ENCODE results near the gene CEBPG. TPM values are rescaled to one million over a fixed set of nuclear protein-coding genes. Genes with fewer than 3 reads are reported as not detected.

The CEBPG gene
- total RNA-seq, 1 experiment from 2014 or later: 41.5 TPM

DNA sequence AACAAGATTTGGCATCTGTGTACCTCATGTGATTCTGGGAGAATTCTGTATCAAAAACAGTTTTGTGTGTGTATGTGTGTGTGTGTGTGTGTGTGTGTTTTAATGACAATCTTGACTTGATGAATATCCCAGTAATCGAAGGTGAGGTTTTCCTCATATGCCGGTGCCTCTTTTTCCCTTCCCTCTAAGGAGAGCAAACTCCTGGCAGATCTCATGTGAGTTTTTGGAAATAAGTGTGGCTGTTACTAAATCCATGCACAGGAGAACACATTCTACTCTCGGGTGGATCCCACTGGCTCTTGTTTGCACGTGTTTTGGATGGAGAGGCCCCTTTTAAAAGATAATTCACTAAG, 29.0 kb upstream of the CEBPG start:
- no peaks in the 10 kb centered on the region for H3K4me1 ChIP-seq (ENCODE audit: control insufficient read depth, insufficient read depth, low read length)
- H3K27me3 ChIP-seq (ENCODE audit: control insufficient read depth, insufficient read depth, low read length): peaks cover 31% of the 10 kb centered on the region; the same call in 1 of the 2 replicates
- POLR2A ChIA-PET: no interaction called here
- ATAC-seq (no peak), DNase-seq (ENCODE audit: low read depth, low spot score) (no peak)
- H3K4me3 ChIP-seq (ENCODE audit: low read depth in 2 of 2, low read length in 2 of 2): no peak overlapping the region
- TF ChIP-seq, protein P1, sequence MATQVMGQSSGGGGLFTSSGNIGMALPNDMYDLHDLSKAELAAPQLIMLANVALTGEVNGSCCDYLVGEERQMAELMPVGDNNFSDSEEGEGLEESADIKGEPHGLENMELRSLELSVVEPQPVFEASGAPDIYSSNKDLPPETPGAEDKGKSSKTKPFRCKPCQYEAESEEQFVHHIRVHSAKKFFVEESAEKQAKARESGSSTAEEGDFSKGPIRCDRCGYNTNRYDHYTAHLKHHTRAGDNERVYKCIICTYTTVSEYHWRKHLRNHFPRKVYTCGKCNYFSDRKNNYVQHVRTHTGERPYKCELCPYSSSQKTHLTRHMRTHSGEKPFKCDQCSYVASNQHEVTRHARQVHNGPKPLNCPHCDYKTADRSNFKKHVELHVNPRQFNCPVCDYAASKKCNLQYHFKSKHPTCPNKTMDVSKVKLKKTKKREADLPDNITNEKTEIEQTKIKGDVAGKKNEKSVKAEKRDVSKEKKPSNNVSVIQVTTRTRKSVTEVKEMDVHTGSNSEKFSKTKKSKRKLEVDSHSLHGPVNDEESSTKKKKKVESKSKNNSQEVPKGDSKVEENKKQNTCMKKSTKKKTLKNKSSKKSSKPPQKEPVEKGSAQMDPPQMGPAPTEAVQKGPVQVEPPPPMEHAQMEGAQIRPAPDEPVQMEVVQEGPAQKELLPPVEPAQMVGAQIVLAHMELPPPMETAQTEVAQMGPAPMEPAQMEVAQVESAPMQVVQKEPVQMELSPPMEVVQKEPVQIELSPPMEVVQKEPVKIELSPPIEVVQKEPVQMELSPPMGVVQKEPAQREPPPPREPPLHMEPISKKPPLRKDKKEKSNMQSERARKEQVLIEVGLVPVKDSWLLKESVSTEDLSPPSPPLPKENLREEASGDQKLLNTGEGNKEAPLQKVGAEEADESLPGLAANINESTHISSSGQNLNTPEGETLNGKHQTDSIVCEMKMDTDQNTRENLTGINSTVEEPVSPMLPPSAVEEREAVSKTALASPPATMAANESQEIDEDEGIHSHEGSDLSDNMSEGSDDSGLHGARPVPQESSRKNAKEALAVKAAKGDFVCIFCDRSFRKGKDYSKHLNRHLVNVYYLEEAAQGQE (IDR thresholded peaks at IDR 0.05; ENCODE audit: insufficient read depth in 1 of 2, low read depth in 2 of 2, low read length in 1 of 2): no peak
- no peak for TF ChIP-seq TCF7L2 (IDR thresholded peaks at IDR 0.05; ENCODE audit: low read depth, low read length)
- no peak for TF ChIP-seq POLR2AphosphoS5 (IDR thresholded peaks at IDR 0.05; ENCODE audit: low read depth, low read length)
- TF ChIP-seq, protein P2, sequence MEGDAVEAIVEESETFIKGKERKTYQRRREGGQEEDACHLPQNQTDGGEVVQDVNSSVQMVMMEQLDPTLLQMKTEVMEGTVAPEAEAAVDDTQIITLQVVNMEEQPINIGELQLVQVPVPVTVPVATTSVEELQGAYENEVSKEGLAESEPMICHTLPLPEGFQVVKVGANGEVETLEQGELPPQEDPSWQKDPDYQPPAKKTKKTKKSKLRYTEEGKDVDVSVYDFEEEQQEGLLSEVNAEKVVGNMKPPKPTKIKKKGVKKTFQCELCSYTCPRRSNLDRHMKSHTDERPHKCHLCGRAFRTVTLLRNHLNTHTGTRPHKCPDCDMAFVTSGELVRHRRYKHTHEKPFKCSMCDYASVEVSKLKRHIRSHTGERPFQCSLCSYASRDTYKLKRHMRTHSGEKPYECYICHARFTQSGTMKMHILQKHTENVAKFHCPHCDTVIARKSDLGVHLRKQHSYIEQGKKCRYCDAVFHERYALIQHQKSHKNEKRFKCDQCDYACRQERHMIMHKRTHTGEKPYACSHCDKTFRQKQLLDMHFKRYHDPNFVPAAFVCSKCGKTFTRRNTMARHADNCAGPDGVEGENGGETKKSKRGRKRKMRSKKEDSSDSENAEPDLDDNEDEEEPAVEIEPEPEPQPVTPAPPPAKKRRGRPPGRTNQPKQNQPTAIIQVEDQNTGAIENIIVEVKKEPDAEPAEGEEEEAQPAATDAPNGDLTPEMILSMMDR (IDR thresholded peaks at IDR 0.05): no peak
- TF ChIP-seq SIN3A (IDR thresholded peaks at IDR 0.05; ENCODE audit: borderline replicate concordance, insufficient read depth, low read depth, low read length): no peak
- in situ Hi-C loops (cut with HindIII; ENCODE audit: low pct_unique_long_range_greater_than_20kb, low sequenced_read_pairs): loop anchor here (10.0 kb wide), 1 partner anchor 50 kb away; no protein-coding TSS in a partner anchor
- no peaks in the 10 kb centered on the region for H3K9me3 ChIP-seq (ENCODE audit: control insufficient read depth, insufficient read depth, low read depth, low read length)
- no peak overlapping the region for H3K27ac ChIP-seq (ENCODE audit: low read length)
- H3K36me3 ChIP-seq (ENCODE audit: control insufficient read depth, insufficient read depth, low read length): no peaks in the 10 kb centered on the region
- CTCF ChIA-PET: interaction anchor here (0.6 kb wide), 1 partner anchor 106 kb away, joined by 5 read pairs; no protein-coding TSS in a partner anchor
- intact Hi-C loops (cut with micrococcal nuclease; ENCODE audit: unreplicated experiment): no loop called here
- BruUV-seq (replicated peaks): no TSS peak

DNA sequence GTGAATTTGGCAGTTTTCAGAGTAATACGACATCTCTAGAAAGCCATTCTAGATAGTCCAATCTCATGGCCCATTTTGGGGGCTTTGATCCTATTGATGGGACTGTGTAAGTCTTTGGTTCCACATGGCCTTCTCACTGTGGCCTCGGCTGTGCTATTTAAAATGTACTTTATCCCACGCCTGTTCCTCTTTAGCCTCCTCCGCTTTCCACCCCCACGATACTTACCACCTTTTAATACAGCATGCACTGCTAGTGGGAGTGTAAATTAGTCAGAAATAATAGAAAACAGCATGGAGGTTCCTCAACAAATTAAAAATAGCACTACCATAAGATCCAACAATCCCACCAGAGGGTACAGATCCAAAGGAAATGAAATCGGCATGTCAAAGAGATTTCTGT, 28.3 kb upstream of the CEBPG start:
- Histone ChIP-seq H3K9me3 (ENCODE audit: control insufficient read depth, insufficient read depth, low read depth, low read length) (no peaks in the 10 kb centered on the region), H3K27me3 (ENCODE audit: control insufficient read depth, insufficient read depth, low read length) (peaks cover 31% of the 10 kb centered on the region; the same call in 1 of the 2 replicates), H3K27ac (ENCODE audit: low read length) (no peak overlapping the region), H3K4me3 (ENCODE audit: low read depth in 2 of 2, low read length in 2 of 2) (no peak overlapping the region), H3K4me1 (ENCODE audit: control insufficient read depth, insufficient read depth, low read length) (no peaks in the 10 kb centered on the region), H3K36me3 (ENCODE audit: control insufficient read depth, insufficient read depth, low read length) (no peaks in the 10 kb centered on the region)
- ChIA-PET POLR2A (no interaction called here), CTCF (no interaction called here)
- no peak for TF ChIP-seq SIN3A (IDR thresholded peaks at IDR 0.05; ENCODE audit: borderline replicate concordance, insufficient read depth, low read depth, low read length)
- TF ChIP-seq, protein P1 (IDR thresholded peaks at IDR 0.05; ENCODE audit: insufficient read depth in 1 of 2, low read depth in 2 of 2, low read length in 1 of 2): no peak
- no peak for TF ChIP-seq TCF7L2 (IDR thresholded peaks at IDR 0.05; ENCODE audit: low read depth, low read length)
- TF ChIP-seq, protein P2 (IDR thresholded peaks at IDR 0.05): no peak
- TF ChIP-seq POLR2AphosphoS5 (IDR thresholded peaks at IDR 0.05; ENCODE audit: low read depth, low read length): no peak
- intact Hi-C loops (cut with micrococcal nuclease; ENCODE audit: unreplicated experiment) (no loop called here), in situ Hi-C loops (cut with HindIII; ENCODE audit: low pct_unique_long_range_greater_than_20kb, low sequenced_read_pairs) (loop anchor here (10.0 kb wide), 1 partner anchor 50 kb away; no protein-coding TSS in a partner anchor)
- ATAC-seq (no peak), DNase-seq (ENCODE audit: low read depth, low spot score) (no peak)
- BruUV-seq (replicated peaks): no TSS peak

All from Panc1 (cell line).